ENCODE data around the gene DLGAP5. TPM values are rescaled to one million over a fixed set of nuclear protein-coding genes. Genes with fewer than 3 reads are reported as not detected.

DLGAP5 gene
- 1.1 and 1.2 TPM in 2 replicates for total RNA-seq

GRCh38 chr14:55191203-55192053 is at the start of gene DLGAP5:
Gene DLGAP5 (minus strand): TSS chr14:55191585. CDS start chr14:55189179, 2,406 bp downstream.

GRCh38 chr14:55129086-55129427 is 62.3 kb downstream of the DLGAP5 start, which contains the start of gene LGALS3:
Gene LGALS3 (plus strand): TSS chr14:55129252. CDS start chr14:55137374, 8,122 bp downstream.

Other genes with a start within 250 kb of the DLGAP5 start
- gene WDHD1, start 164.5 kb downstream of the DLGAP5 start, total RNA-seq, result 3.4 and 9.6 TPM in 2 replicates
- gene SOCS4, start 164.3 kb downstream of the DLGAP5 start, total RNA-seq, result 8.3 and 8.5 TPM in 2 replicates
- 64.7 and 70.0 TPM in 2 replicates for gene MAPK1IP1L, start 139.9 kb downstream of the DLGAP5 start, total RNA-seq
- 396 and 695 TPM in 2 replicates for gene LGALS3, start 62.3 kb downstream of the DLGAP5 start, total RNA-seq
- 12.0 and 12.5 TPM in 2 replicates for gene FBXO34, start 79.8 kb upstream of the DLGAP5 start, total RNA-seq
- 8.2 and 8.6 TPM in 2 replicates for gene ATG14, start 220.2 kb upstream of the DLGAP5 start, total RNA-seq
- gene TBPL2, start 249.0 kb upstream of the DLGAP5 start, total RNA-seq, result not detected in 2 replicates

All from pericardium fibroblast (primary cell).